ENCODE results near the gene PBRM1.
"Not testable (repeated sequence)": the region's sequence is repeated elsewhere in the genome, so short reads cannot be mapped to it uniquely, and the experiment has no call there.

PBRM1 gene

DNA sequence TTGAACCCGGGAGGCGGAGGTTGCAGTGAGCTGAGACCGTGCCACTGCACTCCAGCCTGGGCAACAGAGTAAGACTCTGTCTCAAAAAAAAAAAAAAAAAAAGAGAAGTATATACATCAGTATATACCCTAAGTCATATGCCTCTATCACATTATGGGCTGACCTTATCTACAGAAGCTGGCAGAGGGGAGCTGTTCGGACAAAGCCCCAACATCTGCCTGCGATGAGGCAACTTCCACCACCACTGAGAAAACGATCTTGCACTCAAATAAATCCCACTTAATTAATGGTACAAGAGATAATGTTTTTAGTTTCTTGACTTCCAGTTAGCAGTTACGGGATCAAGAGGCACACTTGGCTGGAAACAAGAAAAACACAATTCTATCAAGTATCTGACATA lies 17.6 kb upstream of the PBRM1 start:
- DNase-seq: no peak

DNA sequence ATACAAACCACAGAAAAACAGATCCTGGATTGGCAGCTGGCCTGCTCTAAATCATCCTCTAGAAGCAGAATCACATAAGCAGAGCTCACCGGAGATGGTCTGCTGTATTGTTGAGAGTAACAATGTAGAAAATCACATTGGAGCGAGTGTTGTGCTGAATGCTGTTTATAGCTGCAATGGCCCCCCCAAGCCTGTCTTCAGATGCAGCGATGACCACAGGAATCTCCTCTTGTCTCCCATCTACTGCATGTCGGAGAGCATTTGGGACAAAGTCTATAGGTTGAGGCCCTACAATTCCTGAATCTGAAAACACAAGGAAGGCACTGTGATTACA lies 11.9 kb upstream of the PBRM1 start:
- DNase-seq: no peak

DNA sequence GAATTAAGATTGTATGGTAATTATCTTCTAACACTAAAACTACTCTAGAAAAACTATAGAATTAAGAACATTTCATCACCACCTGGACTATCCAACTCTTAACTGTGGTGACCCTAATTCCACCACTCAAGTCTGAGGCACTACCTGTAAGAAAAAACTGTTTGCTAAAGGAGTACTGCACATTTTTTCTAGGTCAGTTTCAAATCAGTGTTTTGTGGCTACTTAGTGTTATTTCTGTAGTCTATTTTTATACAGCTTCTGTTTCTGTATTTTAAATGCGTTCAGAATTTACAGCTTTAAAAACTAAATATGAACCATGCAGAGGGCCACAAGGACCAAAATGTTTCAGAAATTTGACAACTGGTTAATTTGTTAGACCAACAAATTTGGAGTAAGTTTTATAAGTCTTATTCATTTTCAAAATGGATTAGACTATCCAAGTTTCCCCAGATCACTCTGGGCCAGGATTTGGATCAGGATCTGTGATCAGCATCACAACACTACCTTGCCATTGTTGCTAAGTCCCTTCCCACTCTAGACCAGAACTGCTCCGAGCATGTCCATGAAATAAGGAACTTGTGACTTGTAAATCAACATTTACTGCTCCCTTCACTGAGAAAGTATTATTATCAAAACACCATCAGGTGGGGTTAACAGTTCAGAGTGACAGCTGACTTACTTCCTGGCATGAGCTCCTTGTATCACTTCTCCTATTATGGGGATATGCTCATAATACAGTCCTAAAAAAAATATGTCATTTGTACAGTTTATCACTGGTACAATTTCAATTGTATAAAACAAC lies 11.3 kb upstream of the PBRM1 start:
- DNase-seq: no peak

DNA sequence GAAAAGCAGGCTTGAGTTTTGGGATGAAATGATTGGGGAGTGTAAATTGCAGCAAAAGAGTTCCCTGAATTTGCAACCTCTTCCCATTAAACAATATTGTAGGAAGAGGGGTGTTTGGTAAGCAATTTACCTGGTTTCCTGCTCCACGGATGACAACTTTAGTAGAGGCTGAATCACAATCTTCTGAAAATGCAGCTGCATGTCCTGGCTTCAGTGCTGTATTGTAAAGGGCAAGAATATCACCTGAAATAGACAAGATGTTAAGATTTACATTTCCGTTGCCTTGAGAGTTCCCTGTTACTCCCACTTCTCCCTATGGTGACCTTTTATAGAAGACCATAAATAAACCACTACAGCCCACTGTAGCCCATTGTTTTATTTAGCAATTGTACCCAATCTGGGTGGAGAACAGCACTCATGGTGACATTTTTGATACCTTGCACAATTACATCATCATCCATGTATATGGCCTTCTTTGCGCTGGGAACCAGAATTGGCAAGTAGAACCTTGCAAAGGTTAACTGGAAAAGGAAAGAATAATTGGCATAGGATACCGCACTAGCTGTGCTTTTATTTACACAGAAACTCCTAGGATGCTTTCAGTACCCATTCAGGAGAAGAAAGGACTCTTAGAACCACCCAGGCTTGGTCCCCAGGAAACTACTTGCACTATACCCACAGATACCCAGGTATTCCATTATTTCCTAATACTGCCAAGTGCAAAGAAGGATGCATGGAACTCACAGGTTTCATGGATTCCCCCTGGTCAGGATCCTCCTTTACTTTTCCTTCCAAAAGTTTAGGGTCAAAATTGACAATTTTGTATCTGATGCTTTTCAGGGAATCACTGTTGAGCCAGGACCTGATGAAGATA lies 10.3 kb upstream of the PBRM1 start:
- DNase-seq: no peak

DNA sequence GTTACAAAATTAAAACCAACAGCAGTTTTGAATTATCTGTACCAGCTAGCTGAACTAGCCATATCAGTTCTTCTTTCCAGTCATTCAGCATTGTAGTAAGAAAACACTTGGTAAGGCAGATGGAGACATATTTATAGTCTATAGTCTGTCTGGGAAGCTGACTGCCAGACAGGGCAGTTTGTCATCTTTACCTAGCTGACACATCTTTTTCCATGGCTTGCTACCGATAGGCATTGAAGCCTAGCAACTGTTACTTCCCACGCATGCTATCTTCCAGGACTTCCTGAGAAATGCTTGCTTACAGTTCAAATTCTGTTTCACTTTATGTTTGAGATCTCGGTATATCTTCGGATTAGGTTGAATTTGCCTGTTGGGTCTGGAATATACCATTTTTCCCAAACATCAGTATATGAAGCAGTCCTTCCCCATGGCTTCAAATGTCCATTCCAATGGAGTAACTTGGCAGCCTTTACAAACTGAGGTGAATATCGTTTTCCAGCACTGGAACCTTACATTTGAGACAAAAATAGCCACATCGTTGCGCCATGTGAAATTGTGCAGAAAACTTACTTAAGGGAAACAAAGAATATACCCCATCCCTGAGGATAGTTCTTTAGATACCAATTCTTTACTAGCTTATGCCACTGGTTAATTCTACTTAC lies 8.9 kb upstream of the PBRM1 start:
- no peak for DNase-seq

DNA sequence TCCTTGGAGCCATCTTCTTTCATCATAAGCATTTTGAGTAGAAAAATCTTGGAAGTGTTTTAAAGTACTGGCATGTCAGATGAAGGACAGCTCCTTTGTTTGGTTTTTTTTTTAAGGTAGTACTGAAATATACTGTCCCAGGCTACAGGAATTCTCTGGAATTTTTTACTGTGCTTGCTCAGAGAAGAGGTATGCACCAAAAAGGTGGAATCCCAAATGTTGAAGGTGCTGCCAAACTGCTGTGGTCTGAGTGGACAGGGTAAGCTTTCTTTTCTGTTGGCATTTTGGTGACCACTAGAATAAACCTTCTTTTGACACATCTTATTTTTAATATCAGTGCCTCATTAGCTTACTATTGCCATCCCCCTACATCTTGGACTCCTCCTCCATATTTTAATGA lies 7.4 kb upstream of the PBRM1 start:
- no peak for DNase-seq

DNA sequence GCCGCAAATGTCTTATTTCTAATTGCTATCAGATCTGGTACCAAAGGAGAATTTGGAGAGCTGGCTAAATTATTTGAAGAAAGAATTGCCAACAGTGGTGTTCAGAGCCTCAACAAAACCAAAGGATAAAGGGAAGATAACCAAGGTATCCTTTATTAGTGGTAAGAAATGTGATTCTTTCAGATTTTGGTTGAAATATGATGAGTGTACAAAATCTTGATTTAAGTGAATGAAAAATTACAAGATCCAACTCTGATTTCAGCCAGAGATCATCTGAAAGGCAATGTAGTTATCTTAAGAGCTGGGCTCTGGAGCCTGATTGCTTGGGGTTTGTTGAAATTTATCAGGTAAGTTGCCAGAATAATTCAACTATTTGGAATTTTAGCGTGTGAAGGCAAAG lies 4.8 kb upstream of the PBRM1 start:
- no peak for DNase-seq

DNA sequence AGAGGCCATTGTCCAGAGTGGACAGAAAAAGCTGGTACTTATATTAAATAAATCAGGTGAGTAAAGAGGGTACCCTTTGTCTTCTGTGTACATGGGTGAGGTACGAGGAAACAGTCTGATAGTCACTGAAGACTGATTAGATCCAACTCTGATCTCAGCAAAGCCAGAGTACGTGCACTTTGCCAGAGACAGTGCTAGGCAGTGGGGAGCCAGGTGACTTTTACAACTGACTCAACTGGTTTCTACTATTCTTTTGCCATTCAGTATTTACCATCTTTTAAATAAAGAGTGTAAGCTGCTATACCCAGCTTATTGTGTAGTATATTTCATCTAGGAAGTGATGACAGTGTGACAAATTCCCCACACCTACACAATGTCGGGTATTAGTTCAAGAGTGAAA lies 3.4 kb upstream of the PBRM1 start:
- DNase-seq: no peak

DNA sequence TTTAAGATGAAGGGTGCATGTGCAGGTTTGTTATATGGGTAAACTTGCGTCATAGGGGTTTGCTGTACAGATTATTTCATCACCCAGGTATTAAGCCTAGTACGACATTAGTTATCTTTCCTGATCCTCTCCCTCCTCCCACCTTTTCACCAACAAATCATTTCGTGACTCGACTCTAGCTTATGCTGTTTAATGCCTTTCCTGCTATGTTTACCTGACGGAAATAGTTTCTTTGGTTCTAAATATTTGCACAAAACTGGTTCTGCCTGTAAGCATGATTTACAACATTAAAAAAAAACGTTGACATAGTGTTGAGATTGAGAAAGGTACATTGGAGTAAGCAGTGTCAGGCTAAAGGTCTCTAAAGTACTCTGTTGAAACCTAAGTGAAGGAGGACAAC lies 2.6 kb upstream of the PBRM1 start:
- DNase-seq: no peak

DNA sequence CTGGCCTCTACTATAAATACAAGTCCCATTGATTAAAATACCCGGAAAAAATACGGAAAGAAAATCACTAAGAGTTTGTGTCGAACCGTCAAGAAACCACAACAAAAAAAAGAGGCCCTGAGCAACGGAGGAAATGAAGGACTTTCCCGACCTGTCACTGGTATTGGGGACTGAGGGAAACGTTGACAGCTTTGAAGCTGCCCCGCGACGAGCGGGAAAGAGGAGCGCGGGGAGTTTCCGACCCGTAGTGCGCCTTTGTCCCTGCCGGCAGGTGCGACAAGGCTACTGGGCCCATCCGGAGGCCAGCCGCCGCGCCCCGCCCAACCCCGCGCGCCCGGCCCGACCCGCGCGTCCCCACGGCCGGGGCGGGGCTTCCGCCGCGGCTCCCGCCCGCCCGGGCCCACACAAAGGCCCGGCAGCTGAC lies 416 bp downstream of the PBRM1 start:
- peak; percentile 76 for DNase-seq

DNA sequence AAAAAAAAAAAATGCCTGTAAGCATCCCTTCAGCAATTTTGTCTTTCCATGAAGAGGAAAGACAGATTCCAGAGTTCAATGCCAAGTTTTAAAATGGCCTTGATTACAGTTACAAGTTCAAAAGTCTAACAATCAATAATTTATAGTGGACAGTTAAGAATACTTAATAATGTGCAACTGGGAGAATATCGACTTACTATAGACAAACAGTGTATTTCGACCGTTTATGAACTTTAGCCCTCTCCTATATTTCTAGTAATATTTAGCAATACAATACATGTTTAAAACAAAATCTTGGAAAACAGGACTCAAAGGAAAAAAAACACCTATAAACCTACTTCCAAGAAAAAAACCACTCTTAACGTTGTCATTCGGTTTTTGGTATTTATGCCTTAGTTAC lies 1.5 kb downstream of the PBRM1 start:
- DNase-seq: no peak

DNA sequence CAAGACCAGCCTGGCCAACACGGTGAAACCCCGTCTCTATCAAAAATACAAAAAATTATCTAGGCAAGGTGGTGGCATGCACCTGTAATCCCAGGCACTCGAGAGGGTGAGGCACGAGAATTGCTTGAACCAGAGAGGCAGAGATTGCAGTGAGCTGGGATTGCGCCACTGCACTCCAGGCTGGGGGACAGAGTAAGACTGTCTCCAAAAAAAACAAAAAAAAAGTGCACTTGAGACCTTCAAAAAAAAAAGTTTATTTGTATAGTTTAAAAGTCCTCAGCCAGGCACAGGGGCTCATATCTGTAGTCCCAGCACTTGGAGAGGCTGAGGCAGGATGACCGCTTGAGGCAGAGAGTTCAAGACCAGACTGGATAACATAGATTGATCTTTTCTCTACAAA lies 2.1 kb downstream of the PBRM1 start:
- no peak for DNase-seq

DNA sequence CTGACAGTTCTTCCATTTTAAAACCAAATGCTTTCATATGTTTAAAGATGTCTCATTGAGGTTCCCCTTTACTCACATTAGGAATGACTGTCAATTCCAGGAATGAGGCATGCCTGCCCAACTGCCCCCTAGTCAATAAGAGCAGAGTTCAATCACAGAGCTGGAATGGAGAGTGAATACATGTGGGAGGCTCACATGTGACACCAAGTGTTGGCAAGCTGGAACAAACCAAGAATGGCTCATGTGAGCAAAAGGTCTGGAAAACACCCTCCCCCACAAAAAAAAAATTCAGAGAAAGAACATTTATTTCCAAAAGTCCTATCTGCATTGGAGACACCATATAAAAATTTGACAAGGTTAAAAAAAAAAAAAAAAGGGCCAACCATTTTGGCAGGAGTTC lies 3.7 kb downstream of the PBRM1 start:
- DNase-seq: no peak

DNA sequence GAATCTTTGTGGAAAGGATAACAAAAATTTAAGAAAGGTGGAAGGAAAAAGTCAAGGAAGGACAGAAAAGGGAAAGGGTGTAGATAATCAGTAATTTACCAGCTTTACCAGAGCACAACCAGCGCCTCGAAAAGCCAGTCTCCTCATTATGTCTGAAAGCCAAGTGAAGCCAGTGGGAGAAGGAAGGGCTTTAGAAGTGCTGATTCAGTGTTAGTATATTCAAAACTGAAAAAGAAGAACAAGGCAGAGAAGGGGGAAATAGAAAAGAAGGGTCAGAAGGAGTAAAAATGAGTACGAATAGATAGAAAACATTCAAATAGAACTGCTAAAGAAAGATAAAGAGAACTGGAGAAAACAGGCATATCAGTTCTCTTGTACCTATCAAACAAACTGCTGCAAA lies 4.1 kb downstream of the PBRM1 start:
- DNase-seq: no peak

DNA sequence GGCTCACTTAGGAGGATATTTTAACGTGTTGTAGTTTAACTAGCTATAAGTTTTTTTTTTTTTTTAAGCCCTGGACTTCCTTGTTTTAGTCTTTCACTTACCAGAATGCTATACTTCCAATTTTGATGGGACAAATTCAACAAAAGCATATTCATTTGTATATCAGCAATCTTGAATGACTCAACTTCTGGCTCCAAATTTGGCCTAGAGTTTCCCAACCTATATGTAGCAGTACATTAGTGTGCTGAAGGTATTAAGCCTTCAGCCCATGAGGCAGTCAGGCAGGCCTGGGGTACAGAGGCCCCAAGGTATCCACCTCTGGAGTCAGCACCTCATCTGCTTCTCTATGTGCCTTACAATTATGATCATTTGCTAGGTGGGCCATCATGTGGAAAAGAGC lies 5.9 kb downstream of the PBRM1 start:
- no peak for DNase-seq

DNA sequence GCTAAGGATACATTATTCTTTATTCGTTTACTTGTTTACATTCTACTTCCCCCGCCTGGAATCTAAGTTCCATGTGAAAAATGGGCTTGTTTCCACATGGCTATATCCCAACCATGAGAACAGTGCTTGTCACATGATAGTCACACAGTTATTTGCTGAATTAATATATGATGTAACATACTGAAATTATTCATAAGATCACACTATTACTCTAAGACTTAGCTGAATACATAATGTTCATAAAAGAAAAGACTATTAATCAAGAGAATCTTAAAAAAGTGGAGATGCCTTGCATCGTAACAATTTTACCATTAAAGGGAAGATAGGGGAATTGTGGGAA lies 6.5 kb downstream of the PBRM1 start:
- DNase-seq: no peak

DNA sequence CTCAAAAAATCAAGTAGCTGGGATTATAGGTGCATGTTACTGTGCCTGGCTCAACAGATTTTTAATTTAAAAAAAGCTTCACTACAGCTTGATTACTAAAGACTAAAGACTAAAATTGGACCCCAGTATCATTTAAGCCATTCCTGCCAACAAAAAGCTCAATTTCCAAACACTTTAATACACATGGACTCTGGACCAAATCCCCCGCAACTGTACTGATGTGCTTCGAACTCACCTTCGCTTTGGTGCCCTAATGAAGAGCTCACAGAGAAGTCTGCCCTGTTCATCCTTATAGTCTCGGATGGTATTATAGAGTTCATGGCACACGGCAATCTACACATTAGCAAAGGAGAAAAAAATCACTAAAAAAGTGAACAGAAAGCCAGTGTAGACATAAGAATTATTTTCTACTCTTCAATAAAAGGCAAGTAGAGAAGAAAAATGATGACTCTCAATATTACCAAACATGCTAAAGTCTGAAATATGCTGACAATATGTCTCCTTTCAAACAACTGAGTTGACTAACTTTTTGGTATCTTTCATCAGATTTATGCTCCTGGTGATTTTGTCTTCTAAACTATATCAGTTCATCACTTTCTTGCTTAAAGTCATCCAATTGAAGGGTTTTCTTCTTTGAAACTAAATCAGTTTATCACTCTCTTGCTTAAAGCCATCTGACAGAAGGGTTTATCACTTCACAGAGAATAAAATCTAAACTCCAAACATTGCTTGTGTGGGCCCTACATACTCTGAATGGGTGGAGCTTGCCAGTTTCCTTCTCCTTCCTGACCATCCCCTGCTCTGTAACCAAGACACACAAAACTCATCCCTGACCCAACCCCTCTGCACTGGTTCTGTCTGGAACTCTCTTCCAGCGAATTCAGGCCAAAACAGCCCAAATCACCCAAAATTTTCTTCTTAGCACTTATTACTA lies 7.2 kb downstream of the PBRM1 start:
- no peak for DNase-seq

DNA sequence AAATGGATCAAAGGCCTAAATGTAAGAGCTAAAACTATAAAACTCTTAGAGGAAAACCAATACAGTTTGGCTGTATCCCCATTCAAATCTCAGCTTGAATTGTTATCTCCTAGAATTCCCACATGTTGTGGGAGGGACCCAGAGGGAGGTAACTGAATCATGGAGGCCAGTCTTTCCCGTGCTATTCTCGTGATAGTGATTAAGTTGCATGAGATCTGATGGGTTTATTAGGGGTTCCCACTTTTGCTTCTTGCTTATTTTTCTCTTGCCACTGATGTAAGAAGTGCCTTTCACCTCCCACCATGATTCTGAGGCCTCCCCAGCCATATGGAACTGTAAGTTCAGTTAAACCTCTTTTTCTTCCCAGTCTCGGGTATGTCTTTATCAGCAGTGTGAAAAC lies 9.5 kb downstream of the PBRM1 start:
- DNase-seq: not testable (repeated sequence)

DNA sequence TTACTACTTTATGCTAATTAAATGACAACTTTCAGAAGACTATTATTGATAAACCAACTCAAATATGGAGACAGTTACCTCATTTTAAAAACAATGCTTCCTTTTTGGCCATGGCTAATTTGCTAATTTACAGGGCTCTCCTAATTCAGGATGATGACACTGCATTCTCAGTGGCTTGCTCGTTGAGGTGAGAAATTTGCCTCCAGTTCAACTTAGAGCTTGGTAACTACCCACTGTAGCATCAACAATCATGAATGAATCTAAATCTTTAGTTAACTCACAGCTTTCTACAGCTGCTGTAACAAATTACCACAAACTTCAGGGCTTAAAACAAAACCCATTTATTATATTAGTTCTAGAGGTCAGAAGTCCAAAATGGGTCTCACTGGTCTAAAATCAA lies 14.0 kb downstream of the PBRM1 start:
- no peak for DNase-seq

DNA sequence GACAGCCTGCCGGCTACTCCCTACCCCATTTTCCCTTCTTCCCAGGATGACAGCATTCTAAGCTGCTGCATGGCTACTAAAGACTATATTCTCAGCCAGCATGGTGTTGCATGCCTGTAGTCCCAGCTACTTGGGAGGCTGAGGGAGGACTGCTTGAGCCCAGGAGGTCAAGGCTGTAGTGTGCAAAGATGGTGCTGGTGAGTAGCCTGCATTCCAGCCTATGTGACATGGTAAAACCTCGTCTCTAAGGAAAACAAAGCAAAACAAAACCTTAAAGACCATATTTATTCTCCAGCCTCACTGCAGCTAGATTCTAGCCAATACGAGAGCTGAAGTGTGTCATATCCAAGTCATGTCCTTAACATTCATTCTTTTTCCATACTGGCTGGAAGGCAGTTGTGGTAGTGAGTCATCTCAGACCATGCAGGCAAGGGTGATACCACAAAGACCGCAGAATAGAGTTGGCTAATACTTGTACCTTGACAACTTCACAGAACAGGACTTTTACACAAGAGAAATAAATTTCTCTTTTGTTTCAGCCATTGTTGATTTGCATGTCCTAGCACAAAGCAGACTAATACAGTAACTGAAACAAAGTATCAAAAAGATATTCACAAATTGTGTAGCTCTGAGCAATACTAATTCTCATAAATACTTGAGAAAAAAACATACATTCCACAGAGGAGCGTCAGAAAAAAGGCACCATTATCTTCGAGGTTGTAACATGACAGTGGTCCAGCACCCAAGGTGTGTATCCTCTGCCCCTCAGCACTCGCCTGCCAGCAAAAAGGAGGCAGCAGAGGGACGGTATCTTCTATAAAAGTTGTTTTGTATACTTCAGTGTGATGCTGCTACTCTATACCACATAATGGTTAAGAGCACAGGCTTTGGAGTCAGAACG lies 14.8 kb downstream of the PBRM1 start:
- no peak for DNase-seq

DNA sequence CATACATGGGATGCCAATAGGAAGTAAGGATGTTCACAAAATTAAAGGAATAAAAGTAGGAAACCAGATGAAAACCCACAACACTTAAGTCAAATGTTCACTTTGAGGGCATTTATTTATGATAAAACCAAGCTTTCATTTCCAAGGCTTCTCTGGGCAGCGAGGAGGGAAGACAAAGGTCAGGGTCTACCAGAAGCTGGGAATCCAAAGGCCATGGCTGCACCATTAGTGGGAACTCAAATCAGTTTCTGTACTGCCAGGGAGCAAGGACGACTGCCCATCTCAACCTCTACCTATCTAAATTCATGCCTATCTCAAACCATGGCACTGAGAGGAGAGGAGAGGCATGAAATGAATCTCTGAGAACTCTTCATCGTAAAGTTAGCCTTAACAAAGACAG lies 22.6 kb downstream of the PBRM1 start:
- no peak for DNase-seq

DNA sequence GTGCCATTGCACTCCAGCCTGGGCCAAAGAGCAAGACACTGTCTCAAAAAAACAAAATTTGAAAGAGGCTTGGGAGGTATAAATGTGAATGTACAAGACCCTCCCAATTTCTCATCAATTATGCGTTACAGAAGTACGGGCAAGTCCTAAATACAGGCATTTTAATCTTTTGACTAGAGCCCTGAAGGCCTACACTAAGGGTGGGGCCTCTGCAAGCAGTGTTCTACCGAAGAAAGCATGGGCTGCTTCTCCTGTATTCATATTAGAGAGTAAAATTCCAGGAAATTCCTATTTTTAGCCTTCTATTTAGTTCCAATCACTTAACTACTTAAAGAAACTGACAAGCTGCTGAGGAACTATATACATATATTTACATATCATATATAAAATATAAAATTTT lies 25.7 kb downstream of the PBRM1 start:
- DNase-seq: no peak

All from NCI-H1092 treated with DMSO at 0.1 percent for 48 hours (cell line).